Stomach (tissue), 9 donors: ENCODE data around the gene FAN1. TPM values are rescaled to one million over a fixed set of nuclear protein-coding genes. Genes with fewer than 3 reads are reported as not detected.

ENCODE experiments used
- DNase-seq, 2 donors: peaks; one replicate each; pipeline versions ENCODE4 v3.0.0 to v3.0.0-alpha.2; 2013 to 2019
- H3K27ac ChIP-seq, 5 donors: fragments of 200-600 bp in 4 of 5; sonication (generic) in 4 of 5; one replicate each; pipeline ENCODE4 v1.5.1; 2013 to 2019; ENCODE audit warnings: mild to moderate bottlenecking in 1 of 5, moderate library complexity in 1 of 5
- H3K27me3 ChIP-seq, 3 donors: fragments of 200-600 bp; sonication (generic); one replicate each; pipeline ENCODE4 v1.5.1; 2017 to 2019; ENCODE audit warnings: mixed run types in 1 of 3
- H3K36me3 ChIP-seq, 4 donors: fragments of 200-600 bp; sonication (generic); 1 replicate in 3 of 4; 2 replicates in 1 of 4; pipeline ENCODE4 v1.5.1; 2016 to 2019
- H3K4me1 ChIP-seq, 4 donors: fragments of 200-600 bp; sonication (generic); one replicate each; pipeline ENCODE4 v1.5.1; 2016 to 2019
- H3K4me3 ChIP-seq, 4 donors: fragments of 200-600 bp; sonication (generic) in 3 of 4; one replicate each; pipeline ENCODE4 v1.5.1; 2016 to 2019; ENCODE audit warnings: mild to moderate bottlenecking in 1 of 4
- H3K9me3 ChIP-seq, 4 donors: fragments of 200-600 bp; sonication (generic); one replicate each; pipeline ENCODE4 v1.5.1; 2016 to 2019
- EP300 ChIP-seq: sonication (generic); formaldehyde crosslinking; IDR thresholded peaks from one replicate; pipeline ENCODE4 v1.6.1; 2017; ENCODE audit warnings: antibody characterized with exemption
- POLR2A ChIP-seq, 4 donors: fragments of 450-650 bp; IDR thresholded peaks; one replicate each; pipeline ENCODE4 v1.6.1; 2016; ENCODE audit warnings: antibody characterized with exemption in 4 of 4, control low read depth in 2 of 4, mild to moderate bottlenecking in 1 of 4, moderate library complexity in 1 of 4
- POLR2AphosphoS5 ChIP-seq, 3 donors: sonication (generic); formaldehyde crosslinking; IDR thresholded peaks; one replicate each; pipeline ENCODE4 v1.6.1; 2016; ENCODE audit warnings: antibody characterized with exemption in 3 of 3
- WGBS, 5 donors: extraction: QIAGEN DNeasy Blood & Tissue Kit in 3 of 5; methylation state at CpG; one replicate each; pipeline versions ENCODE4 v1.1.5 to v1.1.7; 2013 to 2018; 5-methylcytosine and 5-hydroxymethylcytosine counted together
- intact Hi-C: fragments of 100-400 bp; cut with DNase I; formaldehyde crosslinking; loops from one replicate; pipeline ENCODE4 v1.15.1; 2023; ENCODE audit warnings: low total_unique reads
- polyA plus RNA-seq, 3 donors: library from polyadenylated mRNA; stranded (reverse); fragments of 200-250 nt; gene quantifications; one replicate each; pipeline ENCODE4 v1.2.3, GENCODE V29; 2013
- total RNA-seq, 5 donors: library from RNA; depleted of rRNA; stranded (reverse); fragments of >200 nt; gene quantifications; one replicate each; pipeline versions ENCODE4 v1.1.0 to v1.2.3, GENCODE V29; 2014 to 2016
- TF ChIP-seq, protein P1 (sequence below), 7 experiments: fragments of 450-650 bp in 4 of 7; fragments of 200-600 bp in 3 of 7; sonication (generic) in 3 of 7; IDR thresholded peaks; one replicate each; pipeline ENCODE4 v1.5.1; 2016 to 2019; ENCODE audit warnings: antibody characterized with exemption in 7 of 7, control low read depth in 2 of 7, mild to moderate bottlenecking in 1 of 7
- donor health status: healthy with polysubstance abuse.
- donor health status: Bipolar disorder and iron deficiency.
- donor health status: healthy.

The FAN1 gene
- total and polyA plus RNA-seq, 8 donors, result 5.7 to 83.0 (median 20.1) TPM

DNA sequence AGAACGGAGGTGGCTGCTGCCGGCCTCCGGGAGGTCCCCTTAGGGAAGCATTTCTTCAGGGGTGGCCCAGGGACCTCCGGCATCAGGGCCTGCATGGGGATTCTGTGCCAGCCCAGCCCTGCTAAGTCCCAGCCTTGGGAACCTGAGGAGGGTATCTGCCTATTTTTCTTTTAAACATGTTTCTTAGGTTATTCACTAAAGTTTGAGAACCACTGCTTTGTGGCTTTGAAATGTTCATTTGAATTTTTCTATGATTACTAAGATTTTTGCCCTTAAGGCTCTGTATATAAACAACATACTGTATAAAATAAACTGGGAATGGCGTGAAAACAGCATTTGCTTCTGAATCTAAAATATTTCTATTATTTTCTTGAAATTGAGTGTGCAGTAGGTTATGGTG lies 24.4 kb downstream of the FAN1 start:
- Histone ChIP-seq H3K4me1 (peaks cover 5 to 13% (median 6%) of the 10 kb centered on the region in 4 donors), H3K27ac (no peak overlapping the region), H3K9me3 (no peaks in the 10 kb centered on the region), H3K36me3 (peaks cover 41 to 82% (median 79%) of the 10 kb centered on the region in 4 donors), H3K4me3 (no peak overlapping the region), H3K27me3 (no peaks in the 10 kb centered on the region)
- 82 to 92% (median 89%) methylated on average over 5 of the region's 5 CpGs for WGBS, 5 donors
- intact Hi-C loops, result no loop called here
- DNase-seq, result no peak
- TF ChIP-seq, protein P1, sequence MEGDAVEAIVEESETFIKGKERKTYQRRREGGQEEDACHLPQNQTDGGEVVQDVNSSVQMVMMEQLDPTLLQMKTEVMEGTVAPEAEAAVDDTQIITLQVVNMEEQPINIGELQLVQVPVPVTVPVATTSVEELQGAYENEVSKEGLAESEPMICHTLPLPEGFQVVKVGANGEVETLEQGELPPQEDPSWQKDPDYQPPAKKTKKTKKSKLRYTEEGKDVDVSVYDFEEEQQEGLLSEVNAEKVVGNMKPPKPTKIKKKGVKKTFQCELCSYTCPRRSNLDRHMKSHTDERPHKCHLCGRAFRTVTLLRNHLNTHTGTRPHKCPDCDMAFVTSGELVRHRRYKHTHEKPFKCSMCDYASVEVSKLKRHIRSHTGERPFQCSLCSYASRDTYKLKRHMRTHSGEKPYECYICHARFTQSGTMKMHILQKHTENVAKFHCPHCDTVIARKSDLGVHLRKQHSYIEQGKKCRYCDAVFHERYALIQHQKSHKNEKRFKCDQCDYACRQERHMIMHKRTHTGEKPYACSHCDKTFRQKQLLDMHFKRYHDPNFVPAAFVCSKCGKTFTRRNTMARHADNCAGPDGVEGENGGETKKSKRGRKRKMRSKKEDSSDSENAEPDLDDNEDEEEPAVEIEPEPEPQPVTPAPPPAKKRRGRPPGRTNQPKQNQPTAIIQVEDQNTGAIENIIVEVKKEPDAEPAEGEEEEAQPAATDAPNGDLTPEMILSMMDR (IDR thresholded peaks at IDR 0.05), result no peak
- TF ChIP-seq POLR2AphosphoS5 (IDR thresholded peaks at IDR 0.05) (no peak), EP300 (no peak), POLR2A (IDR thresholded peaks at IDR 0.05) (no peak)

- H3K9me3 ChIP-seq, result no peaks in the 10 kb centered on the region
- TF ChIP-seq, protein P1 (IDR thresholded peaks at IDR 0.05), result no peak
- TF ChIP-seq POLR2A (IDR thresholded peaks at IDR 0.05), result no peak
- no peak for TF ChIP-seq EP300
- no peak for TF ChIP-seq POLR2AphosphoS5 (IDR thresholded peaks at IDR 0.05)
- DNase-seq, result peak in 1 of 2 donors; percentile 21
- no peak overlapping the region for H3K27ac ChIP-seq
- 64 to 84% (median 68%) methylated on average over 10 of the region's 10 CpGs for WGBS, 5 donors
- peaks cover 40 to 76% (median 74%) of the 10 kb centered on the region in 4 donors for H3K36me3 ChIP-seq
- intact Hi-C loops, result no loop called here
- no peak overlapping the region for H3K4me3 ChIP-seq
- no peaks in the 10 kb centered on the region for H3K27me3 ChIP-seq
- peaks cover 0 to 8% (median 0%) of the 10 kb centered on the region in 4 donors for H3K4me1 ChIP-seq
These were observed 25.5 kb downstream of the FAN1 start for GRCh38 chr15:30929064-30929669.

GRCh38 chr15:30929982-30930381 lies 26.3 kb downstream of the FAN1 start:
- 96 to 98% (median 98%) methylated on average over 4 of the region's 4 CpGs for WGBS, 5 donors
- intact Hi-C loops, result no loop called here
- Histone ChIP-seq H3K4me3 (no peak overlapping the region), H3K36me3 (peaks cover 38 to 74% (median 73%) of the 10 kb centered on the region in 4 donors), H3K27me3 (no peaks in the 10 kb centered on the region), H3K4me1 (peaks cover 0 to 8% (median 0%) of the 10 kb centered on the region in 4 donors), H3K27ac (no peak overlapping the region), H3K9me3 (no peaks in the 10 kb centered on the region)
- TF ChIP-seq, protein P1 (IDR thresholded peaks at IDR 0.05), result no peak
- TF ChIP-seq POLR2AphosphoS5 (IDR thresholded peaks at IDR 0.05), result no peak
- no peak for TF ChIP-seq EP300
- no peak for TF ChIP-seq POLR2A (IDR thresholded peaks at IDR 0.05)
- DNase-seq, result no peak

DNA sequence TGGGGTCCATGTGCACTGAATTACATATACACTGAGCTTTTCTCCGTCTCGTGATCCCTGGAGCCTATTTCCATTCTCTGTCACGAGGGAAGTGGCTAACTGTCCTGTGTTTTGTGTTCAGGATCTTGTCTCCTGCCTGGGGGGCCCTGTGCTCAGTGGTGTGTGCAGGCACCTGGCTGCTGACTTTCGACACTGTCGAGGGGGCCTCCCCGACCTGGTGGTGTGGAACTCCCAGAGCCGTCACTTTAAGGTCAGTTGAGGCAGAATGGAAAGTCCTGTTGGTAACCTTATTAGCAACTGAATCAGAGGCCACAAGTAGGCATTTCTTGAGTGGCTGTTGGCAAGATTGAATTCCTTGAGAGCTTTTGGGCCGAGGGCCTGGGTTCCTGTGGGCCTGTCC lies 26.7 kb downstream of the FAN1 start:
- H3K36me3 ChIP-seq, result peaks cover 38 to 74% (median 73%) of the 10 kb centered on the region in 4 donors
- H3K27ac ChIP-seq, result no peak overlapping the region
- no peaks in the 10 kb centered on the region for H3K27me3 ChIP-seq
- no peak overlapping the region for H3K4me3 ChIP-seq
- TF ChIP-seq EP300 (no peak), POLR2AphosphoS5 (IDR thresholded peaks at IDR 0.05) (no peak), POLR2A (IDR thresholded peaks at IDR 0.05) (no peak)
- TF ChIP-seq, protein P1 (IDR thresholded peaks at IDR 0.05), result no peak
- 89 to 97% (median 95%) methylated on average over 8 of the region's 8 CpGs for WGBS, 5 donors
- intact Hi-C loops, result no loop called here
- H3K4me1 ChIP-seq, result peaks cover 0 to 8% (median 0%) of the 10 kb centered on the region in 4 donors
- no peaks in the 10 kb centered on the region for H3K9me3 ChIP-seq
- DNase-seq, result no peak
